ENCODE data around the gene A2ML1.
"Not testable (repeated sequence)": the region's sequence is repeated elsewhere in the genome, so short reads cannot be mapped to it uniquely, and the experiment has no call there.

Gene A2ML1

GRCh38 chr12:8906266-8907180 lies 84.1 kb downstream of the A2ML1 start:
- DNase-seq (ENCODE audit: low read depth): no peak

- DNase-seq (ENCODE audit: low read depth): no peak
These were observed 85.1 kb downstream of the A2ML1 start for GRCh38 chr12:8907513-8907912.

DNA sequence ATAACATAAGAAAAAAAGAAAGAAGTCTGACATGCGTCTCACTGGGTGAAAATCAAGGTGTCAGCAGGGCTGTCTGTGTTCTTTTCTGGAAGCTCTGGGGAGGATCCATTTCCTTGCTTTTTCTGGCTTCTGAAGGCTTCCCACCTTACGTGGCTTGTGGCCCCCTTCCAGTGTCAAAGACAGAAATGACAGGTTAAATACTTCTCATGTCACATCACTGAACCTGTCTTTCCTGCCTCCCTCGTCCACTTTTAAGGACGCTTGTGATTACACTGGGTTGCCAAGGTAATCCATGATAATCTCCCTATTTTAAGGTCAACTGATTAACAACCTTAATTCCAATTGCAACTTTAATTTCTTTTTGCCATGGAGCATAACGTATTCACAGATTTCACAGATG lies 87.3 kb downstream of the A2ML1 start:
- DNase-seq (ENCODE audit: low read depth): no peak

GRCh38 chr12:8911606-8912268 lies 89.3 kb downstream of the A2ML1 start:
- DNase-seq (ENCODE audit: low read depth): no peak

DNA sequence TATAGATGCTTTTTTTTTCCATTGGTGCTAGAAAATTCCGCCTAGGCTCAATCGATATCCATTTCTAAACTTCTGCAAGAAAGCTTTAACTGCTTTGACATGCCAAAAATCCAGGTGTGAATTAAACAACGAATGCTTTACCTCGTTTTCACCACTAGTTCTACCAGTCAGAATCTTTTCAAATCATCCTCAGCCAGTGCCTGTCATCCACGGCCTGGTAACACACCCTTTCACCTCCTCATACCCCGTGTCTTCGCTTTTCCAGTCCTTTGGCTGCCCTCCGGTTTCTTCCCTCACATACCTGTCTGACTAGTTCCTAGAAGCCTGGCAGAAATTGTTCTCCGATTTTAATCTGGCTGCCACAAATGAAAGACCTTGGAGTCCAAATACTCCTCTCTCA lies 90.5 kb downstream of the A2ML1 start:
- no peak for DNase-seq (ENCODE audit: low read depth)

DNA sequence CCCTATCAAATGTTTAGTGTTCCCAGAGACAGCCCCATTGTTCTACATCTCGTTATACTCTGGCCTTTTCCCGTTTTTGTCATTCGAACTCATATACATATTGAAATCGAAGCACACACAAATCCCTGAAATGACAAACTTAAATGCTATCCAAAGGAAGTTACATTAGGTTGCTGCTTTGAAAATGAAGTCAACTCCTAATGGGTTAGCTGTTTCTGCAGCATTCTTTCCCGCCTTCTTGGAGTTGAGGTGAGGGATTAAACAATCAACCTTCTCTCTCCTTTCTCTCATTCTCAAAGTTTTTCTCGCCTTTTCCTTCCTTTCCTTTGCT lies 91.2 kb downstream of the A2ML1 start:
- no peak for DNase-seq (ENCODE audit: low read depth)

DNA sequence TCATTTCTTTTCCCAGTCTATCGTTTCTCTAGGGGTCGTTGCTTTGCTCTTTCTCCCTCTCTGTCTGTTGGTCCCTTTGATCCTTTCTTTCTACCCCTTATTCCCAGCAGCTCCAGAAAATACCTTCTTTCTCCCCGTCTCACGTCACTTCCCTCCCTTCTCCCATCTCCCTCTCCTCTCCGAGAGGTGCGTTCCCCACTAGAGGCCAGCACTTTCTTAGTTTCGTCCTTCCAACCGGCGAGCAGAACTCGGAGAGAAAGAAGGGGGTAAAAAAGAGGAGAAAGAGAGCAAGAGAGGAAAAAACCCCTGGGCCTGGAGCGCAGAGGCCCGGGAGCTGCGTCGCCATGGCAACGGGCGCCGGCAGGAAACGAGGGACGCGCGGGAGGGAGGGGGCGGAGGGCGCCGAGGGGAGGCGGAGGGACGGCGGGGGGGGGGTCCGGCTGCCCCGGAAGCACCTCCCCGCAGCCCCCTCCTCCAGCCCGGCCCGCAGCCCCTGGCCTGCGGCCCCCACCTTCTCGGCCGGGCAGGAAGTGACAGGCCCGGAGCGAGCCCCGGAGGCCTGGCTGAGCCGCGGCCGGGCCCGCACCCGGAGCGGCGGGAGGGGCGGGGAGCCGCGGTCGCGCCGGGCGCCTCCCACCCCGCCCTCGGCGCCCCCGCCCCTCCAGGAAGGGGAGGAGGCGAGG lies 91.8 kb downstream of the A2ML1 start, which contains the start of gene PHC1:
Gene PHC1, plus strand, starts transcription at position 477 of the 683 bp plus-strand sequence. CDS start 3,169 bp downstream, outside the sequence.
- peak; percentile 47 for DNase-seq (ENCODE audit: low read depth)

GRCh38 chr12:8914716-8915526 lies 92.5 kb downstream of the A2ML1 start:
- peak; percentile 9 for DNase-seq (ENCODE audit: low read depth)

DNA sequence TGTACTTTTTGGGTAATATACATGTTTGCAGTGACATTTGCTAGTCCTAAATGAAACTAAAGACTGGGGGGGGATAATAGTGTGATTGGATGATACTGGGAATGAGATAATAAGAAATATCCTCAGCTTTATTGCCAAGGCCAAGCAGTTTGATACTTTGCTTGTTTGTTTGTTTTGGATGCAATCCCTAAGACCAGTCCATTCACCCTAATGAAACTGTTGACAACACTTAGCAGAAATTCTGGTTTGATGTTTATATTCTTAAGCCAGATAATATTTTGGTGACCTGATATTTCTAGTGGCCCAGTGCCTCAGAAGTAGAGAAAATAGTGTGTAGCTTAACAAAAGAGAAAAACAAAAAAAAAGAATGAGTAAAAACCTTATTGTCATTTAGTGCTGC lies 93.7 kb downstream of the A2ML1 start:
- no peak for DNase-seq (ENCODE audit: low read depth)

- DNase-seq (ENCODE audit: low read depth): no peak
These were observed 94.6 kb downstream of the A2ML1 start for GRCh38 chr12:8917031-8917430.

DNA sequence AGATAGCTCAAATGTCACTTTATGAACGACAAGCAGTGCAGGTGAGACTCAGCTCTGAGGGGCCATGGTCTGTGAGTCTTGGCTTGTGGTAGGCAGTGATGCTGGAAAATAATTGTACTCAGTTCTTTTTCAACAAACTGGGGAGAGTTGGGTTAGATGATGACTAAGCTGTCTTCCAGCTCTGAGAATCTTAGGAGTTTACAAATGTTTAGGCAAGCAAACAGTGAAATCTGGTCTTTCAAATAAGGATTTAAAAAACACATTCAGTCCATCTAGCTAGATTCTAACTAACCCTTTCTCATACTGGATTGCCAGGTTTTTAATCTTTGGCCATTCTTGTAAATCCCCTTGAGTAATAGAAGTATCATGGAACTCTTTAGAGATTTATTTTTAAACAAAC lies 95.3 kb downstream of the A2ML1 start:
- DNase-seq (ENCODE audit: low read depth): peak; percentile 3

DNA sequence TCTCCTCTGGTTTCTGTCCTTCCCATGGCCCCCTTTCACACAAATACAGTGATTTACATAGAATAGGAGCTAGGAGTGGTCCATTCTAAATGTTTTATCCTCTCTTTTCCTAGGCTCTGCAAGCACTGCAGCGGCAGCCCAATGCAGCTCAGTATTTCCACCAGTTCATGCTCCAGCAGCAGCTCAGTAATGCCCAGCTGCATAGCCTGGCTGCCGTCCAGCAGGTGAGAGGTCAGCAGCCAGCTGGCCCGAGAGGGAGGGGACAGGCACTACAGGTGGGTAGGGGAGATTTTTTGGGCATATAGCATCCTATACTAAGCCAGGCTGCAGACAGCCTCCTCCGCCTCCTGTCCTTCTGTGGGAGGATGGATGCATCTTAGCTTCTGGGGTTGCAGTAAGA lies 97.2 kb downstream of the A2ML1 start:
- not testable (repeated sequence) for DNase-seq (ENCODE audit: low read depth)

DNA sequence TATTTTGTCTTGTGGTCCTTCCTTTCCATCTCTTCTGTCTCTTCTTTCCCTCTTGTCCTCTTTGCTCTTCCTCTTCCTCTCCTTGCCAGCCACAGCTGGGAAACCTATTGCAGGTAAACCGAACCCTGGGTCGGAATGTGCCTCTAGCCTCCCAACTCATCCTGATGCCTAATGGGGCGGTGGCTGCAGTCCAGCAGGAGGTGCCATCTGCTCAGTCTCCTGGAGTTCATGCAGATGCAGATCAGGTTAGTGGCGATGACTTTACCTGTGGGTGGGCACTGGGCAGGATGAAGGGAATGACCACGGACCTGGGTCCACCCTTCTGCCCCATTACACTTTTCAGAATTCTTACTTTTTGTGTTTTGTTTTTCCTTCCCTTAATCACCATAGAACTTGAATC lies 100.1 kb downstream of the A2ML1 start:
- no peak for DNase-seq (ENCODE audit: low read depth)
